ENCODE data around the gene PRR14L.
"Not testable (repeated sequence)": the region's sequence is repeated elsewhere in the genome, so short reads cannot be mapped to it uniquely, and the experiment has no call there.

Gene PRR14L

DNA sequence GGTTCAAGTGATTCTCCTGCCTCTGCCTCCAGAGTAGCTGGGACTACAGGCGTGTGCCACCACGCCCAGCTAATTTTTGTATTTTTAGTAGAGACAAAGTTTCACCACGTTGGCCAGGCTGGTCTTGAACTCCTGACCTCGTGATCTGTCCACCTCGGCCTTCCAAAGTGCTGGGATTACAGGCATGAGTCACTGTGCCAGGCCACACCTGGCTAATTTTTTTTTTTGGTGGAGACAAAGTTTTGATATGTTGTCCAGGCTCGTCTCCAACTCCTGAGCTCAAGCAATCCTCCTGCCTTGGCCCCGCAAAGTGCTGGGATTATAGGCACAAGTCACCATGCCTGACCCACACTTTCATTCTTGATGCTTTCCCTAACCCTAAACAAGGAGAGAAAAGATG is 9.6 kb downstream of the PRR14L start:
- DNase-seq (ENCODE audit: low spot score): not testable (repeated sequence)

DNA sequence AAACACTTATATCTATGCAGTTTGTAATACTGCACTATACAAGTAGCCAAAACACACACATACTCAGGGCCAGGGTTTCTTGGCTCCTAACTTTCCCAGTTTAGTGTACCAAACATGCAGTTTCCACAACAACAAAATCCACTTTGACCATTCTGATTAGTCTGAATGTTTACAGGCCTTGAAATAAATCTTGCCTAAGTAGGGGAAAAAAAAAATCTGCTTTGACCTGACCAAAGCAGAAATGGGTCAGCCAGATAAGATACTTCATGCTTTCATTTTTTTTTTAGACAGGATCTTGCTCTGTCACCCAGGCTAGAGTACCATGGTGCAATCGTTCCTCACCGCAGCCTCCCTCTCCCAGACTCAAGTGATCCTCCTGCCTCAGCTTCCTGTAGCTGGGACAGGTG is 10.1 kb downstream of the PRR14L start:
- DNase-seq (ENCODE audit: low spot score): no peak

DNA sequence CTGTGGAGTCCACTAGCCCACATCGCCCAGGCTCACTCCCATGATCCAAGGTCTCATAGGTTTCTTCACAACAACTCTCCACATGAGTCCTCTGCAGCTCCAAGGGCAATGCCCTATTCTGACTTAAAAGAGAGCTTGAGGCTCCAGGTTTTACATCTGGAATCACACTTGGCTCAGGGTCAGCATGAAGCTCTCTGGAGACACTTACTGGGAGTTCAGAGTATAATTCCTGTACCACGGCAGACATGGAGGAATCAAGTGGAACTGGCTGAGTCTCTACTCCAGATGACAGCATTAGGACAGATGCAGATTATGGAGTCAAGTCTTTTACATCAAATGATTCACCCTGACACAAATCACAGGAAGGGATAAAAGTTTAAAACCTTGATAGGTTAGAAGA is 11.4 kb downstream of the PRR14L start:
- no peak for DNase-seq (ENCODE audit: low spot score)

DNA sequence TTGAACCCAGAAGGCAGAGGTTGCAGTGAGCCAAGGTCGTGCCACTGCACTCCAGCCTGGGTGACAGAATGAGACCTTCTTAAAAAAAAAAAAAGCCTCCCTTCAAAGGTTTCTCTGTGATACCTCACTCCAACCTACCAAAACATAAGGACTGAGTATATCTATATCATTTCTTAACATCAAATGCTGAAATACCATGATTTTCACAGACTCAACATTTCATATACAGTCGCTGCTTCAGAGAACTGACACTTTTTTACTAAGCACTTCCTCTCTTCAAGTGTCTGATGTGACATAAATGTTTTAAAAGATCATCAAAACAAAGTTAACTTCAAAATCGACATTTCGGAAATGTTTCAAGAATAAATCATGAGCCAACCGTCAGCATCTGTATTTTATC is 12.0 kb downstream of the PRR14L start:
- no peak for DNase-seq (ENCODE audit: low spot score)

DNA sequence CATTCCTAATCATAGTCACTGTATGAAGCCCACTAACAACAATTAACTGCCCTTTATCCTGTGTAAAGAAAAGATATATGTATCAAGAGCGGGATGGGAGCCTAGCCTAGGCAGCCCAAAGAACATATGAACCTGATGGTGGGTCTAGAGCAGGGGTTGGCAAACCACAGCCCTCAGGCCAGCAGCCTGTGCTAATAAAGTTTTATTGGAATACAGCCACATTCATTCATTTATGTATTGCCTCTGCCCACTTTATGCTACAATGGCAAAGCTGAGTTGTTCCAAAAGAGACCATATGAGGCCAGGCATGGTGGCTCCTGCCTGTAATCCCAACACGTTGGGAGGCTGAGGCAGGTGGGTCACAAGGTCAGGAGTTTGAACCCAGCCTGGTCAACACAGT is 13.5 kb downstream of the PRR14L start:
- DNase-seq (ENCODE audit: low spot score): no peak

DNA sequence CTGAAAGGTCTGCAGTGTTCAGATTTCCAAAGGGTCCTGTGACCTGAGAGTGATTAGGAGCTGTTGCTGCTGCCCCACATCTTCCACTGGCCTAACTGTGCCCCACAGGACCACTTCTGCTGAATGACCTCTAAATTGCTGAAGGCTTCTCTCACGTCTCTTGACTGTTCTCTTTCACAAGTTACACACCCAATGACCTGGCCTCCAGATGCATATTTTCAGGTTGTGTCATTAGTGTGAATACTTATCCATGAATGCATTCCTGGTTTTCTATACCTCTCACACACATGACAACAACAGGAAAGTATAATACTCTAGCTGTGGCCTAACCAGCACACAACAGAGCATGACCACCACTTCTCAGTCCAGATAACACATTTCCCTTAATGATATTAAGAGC is 15.4 kb downstream of the PRR14L start:
- no peak for DNase-seq (ENCODE audit: low spot score)

DNA sequence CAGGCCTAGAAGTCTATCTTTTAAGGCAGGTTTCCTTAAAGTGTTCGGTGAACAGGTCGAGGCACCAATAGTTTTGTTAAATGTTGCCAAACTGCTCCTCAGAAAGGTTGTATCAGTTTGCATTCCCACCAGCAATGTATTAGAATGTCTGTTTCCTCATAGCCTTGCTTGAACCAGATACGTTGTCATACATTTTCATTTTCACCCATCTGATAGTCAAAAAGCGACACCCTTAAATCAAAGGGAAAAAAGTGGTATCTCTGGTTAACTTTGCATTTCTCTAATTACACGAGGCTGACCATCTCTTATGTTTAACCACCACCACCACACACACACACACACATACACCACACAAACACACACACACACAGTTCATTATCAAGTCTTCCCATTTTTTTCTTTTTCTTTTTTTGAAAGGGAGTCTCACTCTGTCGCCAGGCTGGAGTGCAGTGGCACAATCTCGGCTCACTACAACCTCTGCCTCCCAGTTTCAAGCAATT is 16.3 kb downstream of the PRR14L start:
- DNase-seq (ENCODE audit: low spot score): no peak

DNA sequence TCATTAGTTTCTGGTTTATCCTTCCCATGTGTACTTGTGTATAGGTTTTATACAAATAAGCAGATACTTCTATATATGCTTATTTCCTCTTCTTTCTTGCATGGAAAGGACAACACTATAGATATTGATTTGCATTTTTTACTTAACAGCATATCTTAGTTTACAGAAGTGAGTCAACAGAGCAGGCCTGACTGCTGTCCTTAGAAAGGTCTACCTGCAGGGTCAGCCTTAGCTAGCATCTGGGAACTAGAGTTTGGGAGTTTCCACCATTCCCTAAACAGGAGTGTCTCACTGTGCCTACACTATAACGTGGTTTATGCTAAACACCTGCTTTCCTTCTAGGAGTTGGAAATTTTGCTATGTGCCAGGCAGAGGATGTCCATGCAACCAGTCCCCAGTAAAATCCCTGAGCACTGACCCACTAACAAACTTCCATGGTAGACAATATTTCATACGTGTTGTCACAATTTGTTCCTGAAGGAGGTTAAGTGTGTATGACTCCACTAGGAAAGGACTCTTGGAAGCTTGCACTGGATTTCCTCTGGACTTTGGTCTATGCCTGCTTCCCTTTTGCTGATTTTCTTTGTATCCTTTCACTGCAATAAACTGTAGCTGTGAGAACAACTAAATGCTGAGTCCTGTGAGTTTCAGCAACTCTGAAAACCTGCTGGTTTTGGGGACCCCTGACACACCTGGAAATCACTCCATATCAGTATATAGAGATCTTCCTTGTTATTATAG is 17.7 kb downstream of the PRR14L start:
- no peak for DNase-seq (ENCODE audit: low spot score)

DNA sequence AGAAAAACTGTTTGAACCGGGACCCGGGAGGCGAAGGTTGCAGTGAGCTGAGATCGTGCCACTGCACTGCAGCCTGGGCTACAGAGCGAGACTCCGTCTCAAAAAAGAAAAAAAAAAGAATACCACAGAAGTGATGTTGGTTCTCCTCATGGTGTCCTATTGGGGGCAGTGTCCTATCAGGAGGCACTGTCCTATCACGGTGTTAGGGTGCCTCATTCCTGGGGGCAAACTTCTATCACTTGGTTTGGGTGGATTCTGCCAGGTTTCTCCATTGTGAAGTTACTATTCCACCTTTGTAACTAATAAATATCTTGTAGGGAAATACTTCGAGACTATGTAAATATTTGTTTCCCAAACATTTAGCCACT is 19.6 kb downstream of the PRR14L start:
- no peak for DNase-seq (ENCODE audit: low spot score)

DNA sequence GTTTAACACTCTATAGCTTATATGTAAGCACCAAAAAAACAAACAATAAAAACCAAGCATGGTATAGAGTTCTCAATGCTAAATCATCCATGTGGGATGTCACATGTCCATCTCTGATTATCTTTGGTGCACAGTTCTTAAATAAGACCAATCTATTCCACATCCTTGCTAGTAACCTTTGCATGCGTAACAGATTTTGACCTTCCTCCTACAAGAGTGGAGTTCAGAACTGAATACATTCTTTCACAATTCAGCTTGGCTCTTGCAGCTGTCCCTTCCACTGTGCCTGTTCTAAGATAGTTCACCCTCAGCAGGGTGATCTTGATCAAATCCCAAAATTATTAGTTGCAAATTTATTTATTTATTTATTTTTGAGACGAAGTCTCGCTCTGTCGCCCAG is 21.1 kb downstream of the PRR14L start:
- no peak for DNase-seq (ENCODE audit: low spot score)

DNA sequence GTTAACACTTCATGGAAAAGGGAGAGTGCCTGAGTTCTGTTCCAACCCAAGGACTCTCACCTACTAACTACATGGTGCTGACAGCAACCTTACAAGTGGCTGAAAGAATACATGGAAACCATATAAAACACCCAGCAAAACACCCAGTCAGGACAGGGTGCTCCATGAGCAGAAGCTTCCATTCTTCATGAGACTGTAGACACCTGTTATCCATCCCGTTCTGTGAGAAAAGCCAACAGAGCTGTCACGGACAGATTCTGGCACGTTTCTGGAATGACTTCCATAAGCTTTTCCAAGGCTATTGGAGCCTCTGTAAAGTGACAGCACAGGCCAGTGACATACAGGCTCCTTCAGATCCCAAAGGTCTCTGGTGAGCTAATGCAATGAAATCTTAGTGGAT is 23.2 kb downstream of the PRR14L start:
- DNase-seq (ENCODE audit: low spot score): no peak

DNA sequence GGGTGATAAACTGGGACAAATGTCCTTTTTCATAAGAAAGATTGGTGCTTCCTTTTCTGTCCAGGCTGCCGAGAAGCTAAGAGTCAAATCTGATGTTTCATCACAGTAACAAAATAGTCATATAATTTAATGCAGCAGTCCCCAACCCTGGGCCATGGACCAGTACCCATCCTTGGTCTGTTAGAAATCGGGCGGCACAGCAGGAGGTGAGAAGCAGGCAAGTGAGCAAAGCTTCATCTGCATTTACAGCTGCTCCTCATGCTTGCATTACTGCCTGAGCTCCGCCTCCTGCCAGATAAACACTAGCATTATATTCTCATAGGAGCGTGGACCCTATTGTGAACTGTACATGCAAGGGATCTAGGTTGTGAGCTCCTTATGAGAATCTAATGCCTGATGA is 26.2 kb downstream of the PRR14L start:
- DNase-seq (ENCODE audit: low spot score): no peak

DNA sequence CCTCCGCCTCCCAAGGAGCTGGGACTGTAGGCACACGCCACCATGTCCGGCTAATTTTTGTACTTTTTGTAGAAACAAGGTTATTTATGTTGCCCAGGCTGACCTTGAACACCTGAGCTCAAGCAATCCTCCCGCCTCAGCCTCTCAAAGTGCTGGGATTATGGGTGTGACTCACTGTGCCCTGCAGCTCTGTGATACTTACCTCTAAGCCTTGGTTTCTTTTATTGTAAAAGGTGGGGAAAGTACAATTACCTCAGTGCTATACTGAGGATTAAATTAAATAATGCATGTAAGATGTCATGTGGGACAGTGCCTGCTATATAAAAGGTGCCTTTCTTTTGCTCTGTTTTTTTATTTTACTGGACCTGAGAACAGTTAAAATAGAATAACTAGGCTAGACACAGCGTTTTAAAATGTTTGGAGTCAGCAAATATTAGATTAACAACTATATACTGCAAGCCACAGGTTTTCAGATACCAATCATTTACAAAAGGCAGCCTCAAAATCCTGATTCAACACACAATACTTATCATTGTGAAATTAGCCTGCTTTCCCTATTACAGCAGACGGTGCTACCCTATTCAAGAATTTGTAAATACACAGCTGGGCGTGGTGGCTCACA is 30.0 kb downstream of the PRR14L start:
- DNase-seq (ENCODE audit: low spot score): no peak

DNA sequence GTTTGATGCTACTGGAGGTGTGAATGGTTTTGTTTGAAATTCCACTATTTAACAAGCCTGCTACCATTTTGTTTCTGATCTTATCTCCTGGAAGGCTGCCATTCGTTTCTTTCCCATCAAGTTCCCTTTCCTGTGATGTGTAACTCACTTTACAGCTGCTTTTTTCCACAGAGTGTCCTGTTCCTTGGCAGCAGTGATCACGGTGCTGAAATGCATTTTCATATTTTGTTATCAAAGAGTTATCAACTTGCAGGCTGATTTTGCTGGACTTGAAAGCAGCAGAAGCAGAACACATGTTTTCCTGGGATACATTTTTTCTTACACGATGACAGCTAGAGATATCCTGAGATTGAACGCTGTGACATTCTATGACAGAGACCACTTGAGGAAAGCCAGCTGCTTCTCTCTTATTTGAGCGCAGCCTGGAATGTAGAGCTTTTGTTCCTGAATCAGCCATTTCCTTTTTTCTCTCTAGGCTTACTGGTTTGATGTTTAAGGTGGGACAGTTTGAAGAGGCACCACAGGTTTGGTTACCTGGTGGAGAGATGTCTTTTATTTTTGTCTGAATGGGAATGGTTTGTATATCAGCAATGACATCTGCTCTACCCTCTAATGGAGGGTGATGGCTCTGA is 34.7 kb downstream of the PRR14L start:
- no peak for DNase-seq (ENCODE audit: low spot score)

DNA sequence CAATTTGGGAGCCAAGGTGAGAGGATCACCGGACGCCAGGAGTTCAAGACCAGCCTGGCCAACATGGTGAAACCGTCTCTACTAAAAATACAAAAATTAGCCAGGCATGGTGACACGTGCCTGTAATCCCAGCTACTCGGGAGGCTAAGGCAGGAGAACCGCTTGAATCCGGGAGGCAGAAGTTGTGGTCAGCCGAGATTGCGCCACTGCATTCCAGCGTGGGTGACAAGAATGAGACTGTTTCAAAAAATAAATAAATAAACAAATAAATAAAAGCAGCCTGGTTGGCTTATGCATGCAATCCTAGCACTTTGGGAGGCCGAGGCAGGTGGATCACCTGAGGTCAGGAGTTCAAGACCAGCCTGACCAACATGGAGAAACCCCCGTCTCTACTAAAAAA is 38.7 kb downstream of the PRR14L start:
- not testable (repeated sequence) for DNase-seq (ENCODE audit: low spot score)

DNA sequence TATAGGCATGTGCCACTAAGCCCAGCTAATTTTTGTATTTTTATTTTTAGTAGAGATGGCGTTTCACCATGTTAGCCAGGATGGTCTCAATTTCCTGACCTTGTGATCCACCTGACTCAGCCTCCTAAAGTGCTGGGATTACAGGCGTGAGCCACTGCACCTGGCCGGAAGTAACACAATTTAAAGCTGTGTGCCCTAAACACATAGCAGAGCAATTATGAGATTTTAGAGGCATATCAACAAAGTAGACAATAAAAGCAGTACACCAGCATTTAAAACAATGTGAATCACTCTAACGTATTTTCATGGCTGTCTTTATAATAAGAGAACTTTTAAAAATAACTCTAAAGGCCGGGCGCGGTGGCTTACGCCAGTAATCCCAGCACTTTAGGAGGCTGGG is 42.4 kb downstream of the PRR14L start:
- no peak for DNase-seq (ENCODE audit: low spot score)

DNA sequence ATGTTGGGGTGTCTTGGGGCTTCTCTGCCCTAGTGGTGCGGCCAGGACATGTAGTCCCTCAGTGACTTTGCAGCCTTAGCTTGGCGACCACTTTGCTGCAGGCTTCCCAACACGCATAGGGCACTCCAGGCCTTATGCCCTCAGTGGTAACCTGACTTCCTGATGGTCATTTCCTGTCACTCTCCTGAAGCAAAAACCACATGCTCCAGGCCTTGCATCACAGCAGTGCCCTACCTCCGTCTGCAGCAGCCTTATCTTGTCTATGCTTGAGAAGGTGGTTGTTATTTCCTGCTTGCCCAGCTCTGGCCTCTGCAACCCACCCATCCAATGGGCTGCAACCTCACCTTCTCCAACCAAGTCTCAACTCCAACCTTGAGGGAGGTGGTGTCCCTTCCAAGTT is 54.5 kb downstream of the PRR14L start:
- no peak for DNase-seq (ENCODE audit: low spot score)

DNA sequence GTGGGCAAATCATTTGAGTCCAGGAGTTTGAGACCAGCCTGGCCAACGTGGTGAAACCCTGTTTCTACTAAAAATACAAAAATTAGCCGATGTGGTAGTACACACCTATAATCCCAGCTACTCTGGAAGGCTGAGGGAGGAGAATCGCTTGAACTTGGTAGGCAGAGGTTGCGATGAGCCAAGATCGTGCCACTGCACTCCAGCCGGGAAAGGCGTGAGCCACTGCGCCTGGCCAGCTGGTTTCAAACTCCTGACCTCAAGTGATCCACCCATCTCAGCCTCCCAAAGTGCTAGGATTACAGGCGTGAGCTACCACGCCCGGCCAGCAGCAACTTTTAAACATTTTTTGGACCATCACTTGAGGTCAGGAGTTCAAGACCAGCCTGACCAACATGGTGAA is 55.9 kb downstream of the PRR14L start:
- not testable (repeated sequence) for DNase-seq (ENCODE audit: low spot score)

DNA sequence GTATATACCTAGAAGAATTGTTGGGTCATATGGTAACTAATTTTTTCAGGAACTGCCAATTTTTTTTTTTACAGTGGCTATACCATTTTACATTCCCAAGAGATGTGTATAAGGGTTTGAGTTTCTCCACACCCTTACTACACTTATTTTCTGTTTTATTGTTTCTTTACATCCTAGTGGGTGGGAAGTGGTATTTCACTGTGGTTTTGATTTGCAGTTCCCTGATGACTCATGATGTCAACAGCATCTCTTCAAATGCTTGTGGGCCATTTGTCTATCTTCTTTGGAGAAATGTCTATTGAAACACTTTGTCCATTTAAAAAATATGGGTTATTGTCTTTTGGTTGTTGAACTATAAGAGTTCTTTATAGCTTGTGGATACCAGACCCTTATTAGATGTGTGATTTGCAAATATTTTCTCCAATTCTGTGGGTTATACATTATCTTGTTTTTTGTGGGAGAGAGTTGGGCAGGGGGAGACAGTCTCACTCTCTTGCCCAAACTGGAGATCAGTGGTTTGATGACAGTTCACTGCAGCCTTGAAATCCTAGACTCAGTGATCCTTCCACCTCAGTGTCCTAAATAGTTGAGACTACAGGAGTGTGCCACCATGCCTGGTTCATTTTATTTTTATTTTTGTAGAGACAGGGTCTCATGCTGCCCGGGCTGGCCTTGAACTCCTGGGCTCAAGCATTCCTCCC is 57.6 kb downstream of the PRR14L start:
- no peak for DNase-seq (ENCODE audit: low spot score)

DNA sequence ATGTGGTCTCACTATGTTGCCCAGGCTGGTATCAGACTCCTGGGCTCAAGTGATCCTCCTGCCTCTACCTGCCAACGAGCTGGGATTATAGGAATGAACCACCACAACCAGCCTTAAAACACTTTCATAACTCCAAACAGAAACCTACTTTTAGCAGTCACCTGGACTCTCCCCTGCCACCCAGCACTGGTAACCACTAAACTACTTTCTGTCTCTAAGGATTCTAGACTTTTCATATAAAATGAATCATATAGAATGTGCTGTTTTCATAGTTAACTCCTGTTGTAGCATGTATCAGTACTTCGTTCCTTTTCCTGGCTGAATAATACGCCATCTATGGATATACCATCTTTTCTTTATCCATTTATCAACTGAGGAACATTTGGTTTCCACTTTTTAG is 58.5 kb downstream of the PRR14L start:
- no peak for DNase-seq (ENCODE audit: low spot score)

DNA sequence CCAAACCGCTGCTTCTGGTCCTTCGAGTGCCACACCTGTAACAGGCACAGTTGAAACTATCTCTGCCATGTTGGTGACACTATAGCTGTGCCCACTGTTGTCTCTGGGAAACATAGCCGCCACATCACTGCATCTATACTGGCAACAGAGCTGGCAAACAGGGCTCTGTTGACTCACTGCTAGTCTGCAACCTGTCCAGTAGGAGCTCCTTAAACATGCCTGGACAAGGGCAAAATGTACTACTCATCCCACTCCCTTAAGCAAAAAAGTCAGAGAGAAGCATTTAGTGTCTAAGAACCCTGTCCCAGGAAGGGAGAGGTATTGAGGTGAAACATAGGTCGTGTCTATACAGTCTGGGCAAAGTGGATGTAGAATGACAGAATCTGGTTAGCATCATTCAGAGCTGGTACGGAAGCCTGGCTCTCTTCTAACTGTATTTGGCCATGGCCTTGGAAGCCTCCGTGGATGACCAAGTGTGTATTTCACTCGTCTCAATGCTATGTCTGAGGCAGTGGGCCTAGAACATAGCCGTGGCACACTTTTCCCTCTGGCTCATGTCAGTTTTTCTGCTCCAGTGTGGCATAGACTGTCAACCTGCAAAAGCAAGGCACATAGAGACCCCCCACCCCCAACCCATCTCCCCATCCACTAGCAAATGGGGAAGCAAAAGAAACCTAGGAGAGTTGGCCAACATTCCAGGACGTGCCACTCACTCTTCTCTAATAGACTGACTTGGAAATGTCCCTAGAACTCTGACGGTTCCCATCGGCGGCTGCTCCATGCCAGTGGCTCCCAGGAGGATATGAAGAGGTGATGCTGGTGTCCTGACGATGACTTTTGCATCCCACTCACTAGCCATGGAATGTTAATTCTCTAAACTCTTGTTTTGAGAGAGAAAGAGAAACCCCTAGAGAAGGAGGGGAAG is 66.5 kb downstream of the PRR14L start:
- no peak for DNase-seq (ENCODE audit: low spot score)

DNA sequence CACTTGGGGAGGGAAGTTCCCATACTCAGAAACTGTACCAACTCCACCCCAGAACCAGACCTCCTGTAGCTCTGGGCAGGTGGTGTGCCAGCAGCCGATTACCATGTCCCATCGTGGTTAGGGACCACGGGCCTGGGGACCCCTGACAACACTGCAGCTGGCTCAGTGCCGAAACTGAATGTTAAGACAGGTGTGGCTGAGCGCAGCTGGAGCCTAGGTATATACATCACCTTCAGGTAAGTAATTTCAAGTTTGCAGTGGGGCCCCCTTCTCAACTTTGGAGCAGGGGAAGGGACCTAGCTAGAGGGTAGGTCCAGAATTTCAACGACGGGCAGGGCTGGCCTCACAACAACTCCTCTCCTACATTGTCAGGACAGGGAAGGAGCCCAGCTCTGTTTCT is 67.2 kb downstream of the PRR14L start:
- DNase-seq (ENCODE audit: low spot score): no peak
